HepG2 (cell line): ENCODE measurements around the gene SH3BP2. TPM values are rescaled to one million over a fixed set of nuclear protein-coding genes. Genes with fewer than 3 reads are reported as not detected.

Source experiments
- DZIP1 ChIP-seq: sonication (generic); formaldehyde crosslinking; IDR thresholded peaks from 2 replicates; pipeline ENCODE4 v1.5.0; 2020; ENCODE audit warnings: mild to moderate bottlenecking, missing genetic modification reagents
- GATAD2A ChIP-seq: IDR thresholded peaks from 2 replicates; pipeline ENCODE4 v1.6.1; 2016
- HNRNPL ChIP-seq: fragments of 200-400 bp; formaldehyde crosslinking; IDR thresholded peaks from 2 replicates; pipeline ENCODE4 v1.6.1; 2017; ENCODE audit warnings: mild to moderate bottlenecking, low read depth, low read length
- KDM5B ChIP-seq: sonication (generic); formaldehyde crosslinking; IDR thresholded peaks from 2 replicates; pipeline ENCODE4 v1.4.0; 2020; ENCODE audit warnings: missing genetic modification reagents, mild to moderate bottlenecking, borderline replicate concordance
- MXD3 ChIP-seq: IDR thresholded peaks from 2 replicates; pipeline ENCODE4 v1.6.1; 2016; ENCODE audit warnings: mild to moderate bottlenecking, missing biosample characterization, missing genetic modification reagents
- PPARG ChIP-seq: conservative IDR thresholded peaks from 2 replicates; pipeline ENCODE4 v1.6.1; 2016; ENCODE audit warnings: missing biosample characterization, missing genetic modification reagents
- RAD21 ChIP-seq: fragments of 450-650 bp; formaldehyde crosslinking; IDR thresholded peaks from 2 replicates; pipeline ENCODE4 v1.5.0; 2020; ENCODE audit warnings: mild to moderate bottlenecking
- XRCC5 ChIP-seq: fragments of 200-400 bp; formaldehyde crosslinking; optimal IDR thresholded peaks from 2 replicates; pipeline ENCODE3; 2017; ENCODE audit warnings: mild to moderate bottlenecking, low read length
- YEATS4 ChIP-seq: sonication (generic); formaldehyde crosslinking; IDR thresholded peaks from 2 replicates; pipeline ENCODE4 v1.4.0; 2020; ENCODE audit warnings: missing genetic modification reagents, borderline replicate concordance
- ZFX ChIP-seq: sonication (generic); formaldehyde crosslinking; IDR thresholded peaks from 2 replicates; pipeline ENCODE4 v1.4.0; 2020; ENCODE audit warnings: mild to moderate bottlenecking, low read depth, missing genetic modification reagents, moderate library complexity
- ZNF468 ChIP-seq: sonication (generic); formaldehyde crosslinking; IDR thresholded peaks from 2 replicates; pipeline ENCODE4 v1.8.0; 2022; ENCODE audit warnings: mild to moderate bottlenecking, moderate library complexity, missing genetic modification reagents
- ZXDC ChIP-seq: sonication (generic); formaldehyde crosslinking; IDR thresholded peaks from 2 replicates; pipeline ENCODE4 v1.5.0; 2020; ENCODE audit warnings: mild to moderate bottlenecking, missing genetic modification reagents
- polyA plus RNA-seq, 8 experiments: library from polyadenylated mRNA; depleted of rRNA in 3 of 8; stranded (reverse) in 7 of 8; unstranded in 1 of 8; fragments of >200 nt; fragmentation: Illumina TruSeq in 4 of 8; extraction: Trizol in 4 of 8; gene quantifications; 2 replicates each; pipeline versions ENCODE4 v1.2.1 to v1.2.3, GENCODE V29; 2011 to 2016; ENCODE audit warnings: low read depth in 4 of 8, missing spikeins in 1 of 8, mixed read lengths in 1 of 8; ENCODE audit not compliant: insufficient read depth in 1 of 8
- total RNA-seq, 5 experiments: library from RNA; depleted of rRNA; stranded (reverse); fragments of >200 nt; fragmentation: Illumina TruSeq; extraction: Trizol; gene quantifications; 2 replicates each; pipeline ENCODE4 v1.2.3, GENCODE V29; 2016; ENCODE audit warnings: low read depth in 1 of 5
- TF ChIP-seq, protein P1 (sequence below): sonication (generic); formaldehyde crosslinking; IDR thresholded peaks from 2 replicates; pipeline ENCODE4 v1.9.0; 2022; ENCODE audit warnings: missing genetic modification reagents, mild to moderate bottlenecking, borderline replicate concordance
- TF ChIP-seq, protein P2 (sequence below): sonication (generic); formaldehyde crosslinking; IDR thresholded peaks from 2 replicates; pipeline ENCODE4 v1.4.0; 2020; ENCODE audit warnings: mild to moderate bottlenecking, missing genetic modification reagents
- TF ChIP-seq, protein P3 (sequence below): sonication (generic); formaldehyde crosslinking; IDR thresholded peaks from 2 replicates; pipeline ENCODE4 v1.8.1; 2023; ENCODE audit warnings: mild to moderate bottlenecking, inconsistent platforms, moderate library complexity, missing genetic modification reagents, borderline replicate concordance
- TF ChIP-seq, protein P4 (sequence below): IDR thresholded peaks from 2 replicates; pipeline ENCODE4 v1.6.1; 2016; ENCODE audit warnings: low read depth, control low read depth

SH3BP2 gene
- total and polyA plus RNA-seq, 2 of the 13 experiments (the other 11 are each of a cell fraction or from before 2014, with no cell fraction given), result 16.9 to 34.5 TPM

GRCh38 chr4:2787230-2788100, 5.4 kb upstream of the SH3BP2 start (continued):
- TF ChIP-seq HNRNPL (peak; percentile 84; the same call in 1 of the 2 replicates), XRCC5 (peak; percentile 55), DZIP1 (CRISPR knock-in tag) (peak; percentile 45; the same call in 1 of the 2 replicates), KDM5B (CRISPR knock-in tag) (no peak), ZNF468 (CRISPR knock-in tag) (peak; percentile 64; the same call in 1 of the 2 replicates), YEATS4 (CRISPR knock-in tag) (0 out of 2 replicates have a peak, but pooled peaks have one; percentile 23), ZFX (CRISPR knock-in tag) (peak; percentile 41; the same call in 1 of the 2 replicates), RAD21 (CRISPR knock-in tag) (peak; percentile 19; the same call in 1 of the 2 replicates), ZXDC (CRISPR knock-in tag) (no peak), GATAD2A (CRISPR knock-in tag) (0 out of 2 replicates have a peak, but pooled peaks have one; percentile 28), PPARG (peak; percentile 63; the same call in 1 of the 2 replicates), MXD3 (CRISPR knock-in tag) (no peak)
- TF ChIP-seq, protein P1, sequence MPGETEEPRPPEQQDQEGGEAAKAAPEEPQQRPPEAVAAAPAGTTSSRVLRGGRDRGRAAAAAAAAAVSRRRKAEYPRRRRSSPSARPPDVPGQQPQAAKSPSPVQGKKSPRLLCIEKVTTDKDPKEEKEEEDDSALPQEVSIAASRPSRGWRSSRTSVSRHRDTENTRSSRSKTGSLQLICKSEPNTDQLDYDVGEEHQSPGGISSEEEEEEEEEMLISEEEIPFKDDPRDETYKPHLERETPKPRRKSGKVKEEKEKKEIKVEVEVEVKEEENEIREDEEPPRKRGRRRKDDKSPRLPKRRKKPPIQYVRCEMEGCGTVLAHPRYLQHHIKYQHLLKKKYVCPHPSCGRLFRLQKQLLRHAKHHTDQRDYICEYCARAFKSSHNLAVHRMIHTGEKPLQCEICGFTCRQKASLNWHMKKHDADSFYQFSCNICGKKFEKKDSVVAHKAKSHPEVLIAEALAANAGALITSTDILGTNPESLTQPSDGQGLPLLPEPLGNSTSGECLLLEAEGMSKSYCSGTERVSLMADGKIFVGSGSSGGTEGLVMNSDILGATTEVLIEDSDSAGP (CRISPR knock-in tag), result 0 out of 2 replicates have a peak, but pooled peaks have one; percentile 14
- TF ChIP-seq, protein P2, sequence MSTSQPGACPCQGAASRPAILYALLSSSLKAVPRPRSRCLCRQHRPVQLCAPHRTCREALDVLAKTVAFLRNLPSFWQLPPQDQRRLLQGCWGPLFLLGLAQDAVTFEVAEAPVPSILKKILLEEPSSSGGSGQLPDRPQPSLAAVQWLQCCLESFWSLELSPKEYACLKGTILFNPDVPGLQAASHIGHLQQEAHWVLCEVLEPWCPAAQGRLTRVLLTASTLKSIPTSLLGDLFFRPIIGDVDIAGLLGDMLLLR, result 0 out of 2 replicates have a peak, but pooled peaks have one; percentile 56
- TF ChIP-seq, protein P3, sequence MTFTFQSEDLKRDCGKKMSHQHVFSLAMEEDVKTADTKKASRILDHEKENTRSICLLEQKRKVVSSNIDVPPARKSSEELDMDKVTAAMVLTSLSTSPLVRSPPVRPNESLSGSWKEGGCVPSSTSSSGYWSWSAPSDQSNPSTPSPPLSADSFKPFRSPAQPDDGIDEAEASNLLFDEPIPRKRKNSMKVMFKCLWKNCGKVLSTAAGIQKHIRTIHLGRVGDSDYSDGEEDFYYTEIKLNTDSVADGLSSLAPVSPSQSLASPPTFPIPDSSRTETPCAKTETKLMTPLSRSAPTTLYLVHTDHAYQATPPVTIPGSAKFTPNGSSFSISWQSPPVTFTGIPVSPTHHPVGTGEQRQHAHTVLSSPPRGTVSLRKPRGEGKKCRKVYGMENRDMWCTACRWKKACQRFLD (CRISPR knock-in tag), result 0 out of 2 replicates have a peak, but pooled peaks have one; percentile 28
- TF ChIP-seq, protein P4, sequence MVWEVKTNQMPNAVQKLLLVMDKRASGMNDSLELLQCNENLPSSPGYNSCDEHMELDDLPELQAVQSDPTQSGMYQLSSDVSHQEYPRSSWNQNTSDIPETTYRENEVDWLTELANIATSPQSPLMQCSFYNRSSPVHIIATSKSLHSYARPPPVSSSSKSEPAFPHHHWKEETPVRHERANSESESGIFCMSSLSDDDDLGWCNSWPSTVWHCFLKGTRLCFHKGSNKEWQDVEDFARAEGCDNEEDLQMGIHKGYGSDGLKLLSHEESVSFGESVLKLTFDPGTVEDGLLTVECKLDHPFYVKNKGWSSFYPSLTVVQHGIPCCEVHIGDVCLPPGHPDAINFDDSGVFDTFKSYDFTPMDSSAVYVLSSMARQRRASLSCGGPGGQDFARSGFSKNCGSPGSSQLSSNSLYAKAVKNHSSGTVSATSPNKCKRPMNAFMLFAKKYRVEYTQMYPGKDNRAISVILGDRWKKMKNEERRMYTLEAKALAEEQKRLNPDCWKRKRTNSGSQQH (CRISPR knock-in tag), result no peak
